Measurements from ENCODE around the gene FHAD1. TPM values are rescaled to one million over a fixed set of nuclear protein-coding genes. Genes with fewer than 3 reads are reported as not detected.

The FHAD1 gene
- total and polyA plus RNA-seq, 2 of the 13 experiments (the other 11 are each of a cell fraction or from before 2014, with no cell fraction given), result not detected

DNA sequence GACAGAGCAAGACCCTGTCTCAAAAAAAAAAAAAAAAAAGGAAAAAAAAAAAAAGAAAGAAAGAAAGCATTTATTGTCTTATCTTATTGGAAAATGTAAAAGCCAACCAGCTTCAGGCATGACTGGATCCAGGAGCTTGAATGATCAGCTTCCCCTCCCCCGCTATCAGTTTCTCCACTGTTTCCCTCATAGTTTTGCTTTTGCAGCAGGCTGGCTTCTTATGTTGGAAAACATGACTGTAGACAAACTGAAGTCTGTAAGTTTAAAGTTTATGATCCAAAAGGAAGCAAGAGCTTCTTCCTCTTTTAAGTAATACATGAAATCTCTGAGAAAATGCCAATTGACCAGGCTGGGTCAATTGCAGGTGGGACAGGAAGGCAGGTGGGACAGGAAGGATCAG lies 52.2 kb downstream of the FHAD1 start:
- DNase-seq (ENCODE audit: low spot score), result no peak
- FAIRE-seq, result no peak
- H3K4me3 ChIP-seq (replicated peaks in 1 of 3; ENCODE audit: insufficient read depth in 1 of 3, low read depth in 2 of 3, low read length in 3 of 3), result no peak overlapping the region
- no TSS peak for BruUV-seq (replicated peaks)
- ChIA-PET POLR2A (no interaction called here), CTCF (ENCODE audit: low intra/inter-chr PET ratio, low total read pairs) (no interaction called here)
- no peak overlapping the region for H3K4me2 ChIP-seq (ENCODE audit: low read depth, low read length)
- H2AFZ ChIP-seq (ENCODE audit: low read length), result no peak overlapping the region
- no peak overlapping the region for H3K27ac ChIP-seq (ENCODE audit: extremely low read length, insufficient read depth, low read length)
- H3K4me1 ChIP-seq (ENCODE audit: insufficient read depth, low read length), result peaks cover 19% of the 10 kb centered on the region
- peaks cover under 1% of the 10 kb centered on the region in 2 experiments; a peak in 2 of 5 replicates for H3K27me3 ChIP-seq (ENCODE audit: control insufficient read depth in 1 of 2, insufficient read depth in 2 of 2, low read length in 2 of 2)
- ATAC-seq, result no peak
- H3K79me2 ChIP-seq (ENCODE audit: insufficient read depth, low read length), result no peaks in the 10 kb centered on the region
- no peaks in the 10 kb centered on the region for H3K9me3 ChIP-seq (ENCODE audit: low read length)
- TF ChIP-seq ZNF329 (CRISPR knock-in tag; IDR thresholded peaks at IDR 0.05; ENCODE audit: low read depth) (peak; percentile 58; the same call in 1 of the 2 replicates), SMARCC2 (IDR thresholded peaks at IDR 0.05) (no peak)
- H3K9ac ChIP-seq (ENCODE audit: insufficient read depth, low read depth, low read length), result no peak overlapping the region
- no peaks in the 10 kb centered on the region for H4K20me1 ChIP-seq (ENCODE audit: insufficient read depth, low read length)
- WGBS (ENCODE audit: low lambda C conversion rate), result 5% methylated on average over 1 of the region's 1 CpG
- in situ Hi-C loops (cut with HindIII; ENCODE audit: extremely low pct_ligation_motif_present, low pct_unique_long_range_greater_than_20kb) (no loop called here), intact Hi-C loops (cut with micrococcal nuclease; ENCODE audit: unreplicated experiment) (no loop called here)
- H3K36me3 ChIP-seq (replicated peaks in 1 of 2; ENCODE audit: control insufficient read depth in 1 of 2, insufficient read depth in 2 of 2, low read length in 2 of 2), result no peaks in the 10 kb centered on the region

DNA sequence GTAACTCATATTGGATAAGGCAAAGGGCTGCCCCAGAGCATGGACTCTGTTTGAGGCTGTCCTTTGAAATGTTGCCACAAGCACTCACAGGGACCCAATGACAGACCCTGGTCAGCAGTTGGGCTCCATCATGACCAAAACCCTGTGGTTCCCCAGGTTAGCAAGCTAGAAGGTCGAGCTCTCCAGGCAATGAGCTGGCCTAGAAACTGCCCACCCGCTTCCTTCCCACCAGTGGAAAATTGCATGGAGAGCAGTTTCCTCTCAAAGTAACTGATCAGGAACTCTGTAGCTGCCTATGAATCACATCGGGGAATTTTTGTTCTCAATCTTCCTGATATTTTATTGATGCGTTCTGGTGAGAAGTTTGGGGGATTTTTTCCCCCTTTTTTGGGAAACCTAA lies 52.8 kb downstream of the FHAD1 start:
- in situ Hi-C loops (cut with HindIII; ENCODE audit: extremely low pct_ligation_motif_present, low pct_unique_long_range_greater_than_20kb), result loop anchor here (10.0 kb wide), 1 partner anchor 175 kb away; no protein-coding TSS in a partner anchor
- intact Hi-C loops (cut with micrococcal nuclease; ENCODE audit: unreplicated experiment), result no loop called here
- H2AFZ ChIP-seq (ENCODE audit: low read length), result no peak overlapping the region
- H4K20me1 ChIP-seq (ENCODE audit: insufficient read depth, low read length), result no peaks in the 10 kb centered on the region
- no peak for ATAC-seq
- BruUV-seq (replicated peaks), result no TSS peak
- 57% methylated on average over 4 of the region's 4 CpGs for WGBS (ENCODE audit: low lambda C conversion rate)
- POLR2A ChIA-PET, result no interaction called here
- no peaks in the 10 kb centered on the region for H3K79me2 ChIP-seq (ENCODE audit: insufficient read depth, low read length)
- H3K4me3 ChIP-seq (replicated peaks in 1 of 3; ENCODE audit: insufficient read depth in 1 of 3, low read depth in 2 of 3, low read length in 3 of 3), result no peak overlapping the region
- no peak overlapping the region for H3K4me2 ChIP-seq (ENCODE audit: low read depth, low read length)
- H3K9me3 ChIP-seq (ENCODE audit: low read length), result no peaks in the 10 kb centered on the region
- no peaks in the 10 kb centered on the region; a peak in 2 of 5 replicates for H3K27me3 ChIP-seq (ENCODE audit: control insufficient read depth in 1 of 2, insufficient read depth in 2 of 2, low read length in 2 of 2)
- H3K4me1 ChIP-seq (ENCODE audit: insufficient read depth, low read length), result peaks cover 17% of the 10 kb centered on the region
- FAIRE-seq, result no peak
- TF ChIP-seq, protein P1, sequence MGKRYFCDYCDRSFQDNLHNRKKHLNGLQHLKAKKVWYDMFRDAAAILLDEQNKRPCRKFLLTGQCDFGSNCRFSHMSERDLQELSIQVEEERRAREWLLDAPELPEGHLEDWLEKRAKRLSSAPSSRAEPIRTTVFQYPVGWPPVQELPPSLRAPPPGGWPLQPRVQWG (CRISPR knock-in tag; IDR thresholded peaks at IDR 0.05; ENCODE audit: borderline replicate concordance, low read depth), result no peak
- TF ChIP-seq NFE2L1 (CRISPR knock-in tag; IDR thresholded peaks at IDR 0.05; ENCODE audit: borderline replicate concordance), result no peak
- no peak for TF ChIP-seq GTF3A (CRISPR knock-in tag; conservative IDR thresholded peaks at IDR 0.05)
- no peak overlapping the region for H3K27ac ChIP-seq (ENCODE audit: extremely low read length, insufficient read depth, low read length)
- H3K36me3 ChIP-seq (replicated peaks in 1 of 2; ENCODE audit: control insufficient read depth in 1 of 2, insufficient read depth in 2 of 2, low read length in 2 of 2), result no peaks in the 10 kb centered on the region
- no peak for DNase-seq (ENCODE audit: low spot score)
- CTCF ChIA-PET (ENCODE audit: low intra/inter-chr PET ratio, low total read pairs), result no interaction called here
- H3K9ac ChIP-seq (ENCODE audit: insufficient read depth, low read depth, low read length), result no peak overlapping the region

All from HepG2 (cell line).